Colonic mucosa (tissue), 4 donors: ENCODE data around the gene LTV1. TPM values are rescaled to one million over a fixed set of nuclear protein-coding genes. Genes with fewer than 3 reads are reported as not detected.

Experiments
- DNase-seq: peaks from one replicate; pipeline ENCODE4 v3.0.0-alpha.2; 2020
- H3K27ac ChIP-seq: fragments of 200-600 bp; one replicate; pipeline ENCODE4 v1.8.0; 2021
- H3K27me3 ChIP-seq: fragments of 200-600 bp; one replicate; pipeline ENCODE4 v1.8.0; 2021
- H3K36me3 ChIP-seq: fragments of 200-600 bp; one replicate; pipeline ENCODE4 v1.8.0; 2021
- H3K4me1 ChIP-seq: fragments of 200-600 bp; one replicate; pipeline ENCODE4 v1.8.0; 2021; ENCODE audit warnings: mild to moderate bottlenecking
- H3K4me3 ChIP-seq: fragments of 200-600 bp; one replicate; pipeline ENCODE4 v1.8.0; 2021
- H3K9ac ChIP-seq, 2 donors: one replicate each; pipeline ENCODE4 v1.7.0; 2013; ENCODE audit warnings: control low read depth in 2 of 2, low read depth in 2 of 2, low read length in 2 of 2
- H3K9me3 ChIP-seq: fragments of 200-600 bp; one replicate; pipeline ENCODE4 v1.8.0; 2021
- intact Hi-C: fragments of 100-400 bp; cut with DNase I; formaldehyde crosslinking; loops from one replicate; pipeline ENCODE4 v1.14.1; 2022
- total RNA-seq, 2 donors: library from RNA; stranded (reverse); fragmentation: NEBNext Ultra II Directional in 1 of 2; extraction: Animal tissue kit (Norgen Biotek cat#: 25700) in 1 of 2; gene quantifications; one replicate each; pipeline ENCODE4 v1.2.1, GENCODE V29; 2021
- TF ChIP-seq, protein P1 (sequence below): fragments of 200-600 bp; IDR thresholded peaks from one replicate; pipeline ENCODE4 v1.8.0; 2022; ENCODE audit warnings: antibody characterized with exemption, mild to moderate bottlenecking
- donor health status: healthy.
- donor health status: DM: no; HTN: no; CAD: no.
- donor health status: DM: no; HTN: no; CAD: no.

Gene LTV1
- total RNA-seq, 2 donors from 2014 or later: 11.0 to 17.4 TPM

DNA sequence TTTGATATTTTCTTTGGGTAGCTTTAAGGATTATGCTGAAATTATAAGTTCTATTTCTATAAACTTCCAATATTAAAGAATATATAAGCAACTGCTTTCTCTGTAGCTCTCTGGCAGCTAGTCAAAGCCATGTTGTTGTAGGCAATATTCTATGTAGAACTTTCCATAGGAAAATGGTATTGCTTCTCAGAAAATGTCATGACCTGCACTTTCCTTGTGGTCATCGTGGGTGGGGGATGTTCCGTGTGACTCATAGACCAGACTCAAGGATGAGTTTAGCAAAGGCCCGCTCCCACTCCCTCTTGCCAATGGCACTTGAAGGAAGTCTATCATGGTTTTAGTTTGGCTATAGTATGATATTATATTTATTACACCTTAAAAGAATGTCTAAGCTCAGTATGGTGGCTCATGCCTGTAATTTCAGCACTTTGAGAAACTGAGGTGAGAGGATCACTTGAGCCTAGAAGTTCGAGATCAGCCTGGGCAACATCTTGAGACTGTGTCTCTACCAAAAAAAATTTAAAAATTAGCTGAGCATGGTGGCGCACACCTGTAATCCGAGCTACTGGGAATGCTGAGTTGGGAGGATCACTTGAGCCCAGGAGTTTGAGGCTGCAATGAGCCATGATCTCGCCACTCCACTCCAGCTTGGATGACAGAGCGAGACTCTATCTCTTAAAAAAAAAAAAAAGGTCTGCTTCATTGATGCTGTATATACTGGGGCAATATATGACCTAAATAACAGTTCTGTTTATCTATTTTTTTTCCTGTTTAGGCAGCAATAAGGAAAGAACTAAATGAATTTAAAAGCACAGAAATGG lies 36.6 kb upstream of the LTV1 start:
- H3K9ac ChIP-seq: no peak overlapping the region
- no peak overlapping the region for H3K27ac ChIP-seq
- no peak for DNase-seq
- H3K36me3 ChIP-seq: no peaks in the 10 kb centered on the region
- no peak overlapping the region for H3K4me3 ChIP-seq
- no peaks in the 10 kb centered on the region for H3K9me3 ChIP-seq
- intact Hi-C loops: no loop called here
- H3K4me1 ChIP-seq: no peaks in the 10 kb centered on the region
- H3K27me3 ChIP-seq: no peaks in the 10 kb centered on the region
- TF ChIP-seq, protein P1, sequence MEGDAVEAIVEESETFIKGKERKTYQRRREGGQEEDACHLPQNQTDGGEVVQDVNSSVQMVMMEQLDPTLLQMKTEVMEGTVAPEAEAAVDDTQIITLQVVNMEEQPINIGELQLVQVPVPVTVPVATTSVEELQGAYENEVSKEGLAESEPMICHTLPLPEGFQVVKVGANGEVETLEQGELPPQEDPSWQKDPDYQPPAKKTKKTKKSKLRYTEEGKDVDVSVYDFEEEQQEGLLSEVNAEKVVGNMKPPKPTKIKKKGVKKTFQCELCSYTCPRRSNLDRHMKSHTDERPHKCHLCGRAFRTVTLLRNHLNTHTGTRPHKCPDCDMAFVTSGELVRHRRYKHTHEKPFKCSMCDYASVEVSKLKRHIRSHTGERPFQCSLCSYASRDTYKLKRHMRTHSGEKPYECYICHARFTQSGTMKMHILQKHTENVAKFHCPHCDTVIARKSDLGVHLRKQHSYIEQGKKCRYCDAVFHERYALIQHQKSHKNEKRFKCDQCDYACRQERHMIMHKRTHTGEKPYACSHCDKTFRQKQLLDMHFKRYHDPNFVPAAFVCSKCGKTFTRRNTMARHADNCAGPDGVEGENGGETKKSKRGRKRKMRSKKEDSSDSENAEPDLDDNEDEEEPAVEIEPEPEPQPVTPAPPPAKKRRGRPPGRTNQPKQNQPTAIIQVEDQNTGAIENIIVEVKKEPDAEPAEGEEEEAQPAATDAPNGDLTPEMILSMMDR: no peak

- no peak overlapping the region for H3K27ac ChIP-seq
These were observed 35.9 kb upstream of the LTV1 start for GRCh38 chr6:143807103-143807772.

GRCh38 chr6:143810745-143811144 lies 32.4 kb upstream of the LTV1 start:
- Histone ChIP-seq H3K36me3 (no peaks in the 10 kb centered on the region), H3K4me3 (no peak overlapping the region), H3K9me3 (no peaks in the 10 kb centered on the region), H3K9ac (no peak overlapping the region), H3K27me3 (no peaks in the 10 kb centered on the region), H3K4me1 (no peaks in the 10 kb centered on the region), H3K27ac (no peak overlapping the region)
- intact Hi-C loops: no loop called here
- DNase-seq: no peak
- TF ChIP-seq, protein P1: no peak

More at GRCh38 chr6:143807103-143807772, 35.9 kb upstream of the LTV1 start:
- H3K9ac ChIP-seq: no peak overlapping the region
- no peaks in the 10 kb centered on the region for H3K9me3 ChIP-seq
- H3K4me3 ChIP-seq: no peak overlapping the region
- TF ChIP-seq, protein P1: no peak
- no peak for DNase-seq
- no peaks in the 10 kb centered on the region for H3K36me3 ChIP-seq
- H3K4me1 ChIP-seq: no peaks in the 10 kb centered on the region
- no peaks in the 10 kb centered on the region for H3K27me3 ChIP-seq
- intact Hi-C loops: no loop called here

DNA sequence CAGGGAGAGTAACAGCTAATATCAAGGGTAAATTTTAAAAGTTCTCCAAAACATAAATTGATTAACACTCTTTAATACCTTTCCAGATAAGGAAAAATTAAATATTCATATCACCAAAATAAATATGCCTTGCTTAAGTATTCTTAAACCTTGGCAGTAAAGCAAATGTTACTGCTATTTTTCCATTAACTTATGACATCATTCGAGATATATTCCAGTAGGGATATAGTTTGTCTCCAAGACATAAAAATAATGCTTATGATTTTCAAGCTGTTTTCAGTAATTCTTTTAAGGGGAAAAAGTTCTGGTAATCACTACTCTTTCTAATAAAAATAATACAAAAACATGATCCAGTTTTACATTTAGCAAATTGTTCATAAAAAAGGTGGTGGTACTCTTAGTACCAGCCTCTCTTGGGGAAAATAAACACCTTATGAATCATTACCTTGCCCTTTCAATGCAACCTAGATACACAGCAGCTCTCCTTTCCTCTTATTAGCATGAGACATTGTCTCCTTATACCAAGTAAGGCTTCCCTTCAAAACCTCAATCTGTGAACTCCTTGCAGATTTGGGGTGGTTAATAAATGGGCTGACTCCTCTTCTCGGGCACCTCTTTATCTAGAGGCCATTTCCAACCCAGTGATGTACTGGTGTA lies 31.5 kb upstream of the LTV1 start:
- intact Hi-C loops: no loop called here
- H3K4me3 ChIP-seq: no peak overlapping the region
- no peak overlapping the region for H3K27ac ChIP-seq
- no peaks in the 10 kb centered on the region for H3K4me1 ChIP-seq
- no peaks in the 10 kb centered on the region for H3K27me3 ChIP-seq
- H3K9me3 ChIP-seq: no peaks in the 10 kb centered on the region
- TF ChIP-seq, protein P1: no peak
- no peaks in the 10 kb centered on the region for H3K36me3 ChIP-seq
- no peak overlapping the region for H3K9ac ChIP-seq
- no peak for DNase-seq

DNA sequence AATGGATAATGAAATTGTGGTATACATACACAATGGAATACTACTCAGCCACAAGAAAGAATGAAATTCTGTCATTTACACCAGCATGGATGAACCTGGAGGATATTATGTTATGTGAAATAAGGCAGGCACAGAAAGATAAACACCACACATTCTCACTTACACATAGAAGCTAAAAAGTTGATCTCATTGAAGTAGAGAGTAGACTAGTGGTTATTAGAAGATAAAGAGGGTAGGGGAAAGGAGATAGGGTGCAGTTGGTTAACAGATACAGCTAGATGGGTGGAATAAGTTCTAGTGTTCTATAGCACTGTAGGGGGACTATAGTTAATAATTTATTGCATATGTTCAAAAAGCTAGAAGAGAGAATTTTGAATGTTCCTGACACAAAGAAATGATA lies 25.5 kb upstream of the LTV1 start:
- no peak for DNase-seq
- H3K27ac ChIP-seq: no peak overlapping the region
- H3K9ac ChIP-seq: no peak overlapping the region
- no peaks in the 10 kb centered on the region for H3K9me3 ChIP-seq
- H3K27me3 ChIP-seq: no peaks in the 10 kb centered on the region
- H3K4me3 ChIP-seq: no peak overlapping the region
- no peaks in the 10 kb centered on the region for H3K4me1 ChIP-seq
- H3K36me3 ChIP-seq: no peaks in the 10 kb centered on the region
- intact Hi-C loops: no loop called here
- TF ChIP-seq, protein P1: no peak
